H1 (cell line): ENCODE data around the gene TMED10.

Experiments
- CREB1 ChIP-seq: IDR thresholded peaks from 2 replicates; pipeline ENCODE4 v1.6.1; 2012; ENCODE audit warnings: inconsistent platforms
- POLR2A ChIP-seq, 2 experiments: IDR thresholded peaks; 1 replicate in 1 of 2; 2 replicates in 1 of 2; pipeline ENCODE4 v1.6.1; 2011; ENCODE audit warnings: low read depth in 2 of 2, low read length in 2 of 2, mild to moderate bottlenecking in 2 of 2; ENCODE audit errors: control extremely low read depth in 1 of 2
- POLR2AphosphoS5 ChIP-seq: IDR thresholded peaks from 2 replicates; pipeline ENCODE4 v1.6.1; 2011; ENCODE audit warnings: low read depth, low read length
- RFX5 ChIP-seq: IDR thresholded peaks from 2 replicates; pipeline ENCODE4 v1.6.1; 2011; ENCODE audit warnings: low read depth, low read length, improper control_type of control experiment, borderline replicate concordance
- RNF2 ChIP-seq: fragments of 200-900, 300-1000 bp; sonication (generic); IDR thresholded peaks from 2 replicates; pipeline ENCODE4 v1.7.1; 2016; ENCODE audit warnings: borderline replicate concordance, low read depth, mild to moderate bottlenecking, antibody characterized with exemption, low read length; ENCODE audit not compliant: poor library complexity, severe bottlenecking; ENCODE audit errors: missing control alignments
- SRF ChIP-seq: IDR thresholded peaks from 2 replicates; pipeline ENCODE4 v1.6.1; 2011; ENCODE audit warnings: mild to moderate bottlenecking, low read depth, low read length, moderate library complexity
- TAF1 ChIP-seq: IDR thresholded peaks from 2 replicates; pipeline ENCODE4 v1.6.1; 2011; ENCODE audit warnings: mild to moderate bottlenecking, low read depth, low read length
- TBP ChIP-seq: IDR thresholded peaks from 2 replicates; pipeline ENCODE4 v1.6.1; 2011; ENCODE audit warnings: low read depth, low read length, improper control_type of control experiment
- TF ChIP-seq, protein P1 (sequence below), 3 experiments: IDR thresholded peaks; 1 replicate in 2 of 3; 2 replicates in 1 of 3; pipeline versions ENCODE4 v1.5.1 to v1.6.1; 2011; ENCODE audit warnings: low read length in 3 of 3, mild to moderate bottlenecking in 3 of 3, inconsistent platforms in 2 of 3, low read depth in 1 of 3, moderate library complexity in 1 of 3; ENCODE audit not compliant: insufficient read depth in 1 of 3; ENCODE audit errors: control extremely low read depth in 1 of 3
- TF ChIP-seq, protein P2 (sequence below): IDR thresholded peaks from 2 replicates; pipeline ENCODE4 v1.6.1; 2012; ENCODE audit warnings: inconsistent platforms
- TF ChIP-seq, protein P3 (sequence below): IDR thresholded peaks from 2 replicates; pipeline ENCODE4 v1.6.1; 2012; ENCODE audit warnings: low read length, inconsistent platforms

DNA sequence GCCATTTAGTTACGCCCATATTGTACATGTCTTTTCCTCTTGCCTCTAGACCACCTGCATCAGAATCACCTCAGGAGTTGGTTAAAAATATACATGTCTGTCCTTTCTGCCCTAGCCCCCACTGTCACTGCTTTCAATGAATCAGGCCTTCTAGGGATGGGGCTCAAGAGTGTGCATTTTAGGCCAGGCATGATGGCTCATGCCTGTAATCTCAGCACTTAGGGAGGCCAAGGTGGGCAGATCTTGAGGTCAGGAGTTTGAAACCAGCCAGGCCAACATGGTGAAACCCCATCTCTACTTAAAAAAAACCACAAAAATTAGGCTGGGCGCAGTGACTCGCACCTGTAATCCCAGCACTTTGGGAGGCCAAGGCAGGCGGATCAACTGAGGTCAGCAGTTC lies 13.6 kb upstream of the TMED10 start:
- TF ChIP-seq, protein P1, sequence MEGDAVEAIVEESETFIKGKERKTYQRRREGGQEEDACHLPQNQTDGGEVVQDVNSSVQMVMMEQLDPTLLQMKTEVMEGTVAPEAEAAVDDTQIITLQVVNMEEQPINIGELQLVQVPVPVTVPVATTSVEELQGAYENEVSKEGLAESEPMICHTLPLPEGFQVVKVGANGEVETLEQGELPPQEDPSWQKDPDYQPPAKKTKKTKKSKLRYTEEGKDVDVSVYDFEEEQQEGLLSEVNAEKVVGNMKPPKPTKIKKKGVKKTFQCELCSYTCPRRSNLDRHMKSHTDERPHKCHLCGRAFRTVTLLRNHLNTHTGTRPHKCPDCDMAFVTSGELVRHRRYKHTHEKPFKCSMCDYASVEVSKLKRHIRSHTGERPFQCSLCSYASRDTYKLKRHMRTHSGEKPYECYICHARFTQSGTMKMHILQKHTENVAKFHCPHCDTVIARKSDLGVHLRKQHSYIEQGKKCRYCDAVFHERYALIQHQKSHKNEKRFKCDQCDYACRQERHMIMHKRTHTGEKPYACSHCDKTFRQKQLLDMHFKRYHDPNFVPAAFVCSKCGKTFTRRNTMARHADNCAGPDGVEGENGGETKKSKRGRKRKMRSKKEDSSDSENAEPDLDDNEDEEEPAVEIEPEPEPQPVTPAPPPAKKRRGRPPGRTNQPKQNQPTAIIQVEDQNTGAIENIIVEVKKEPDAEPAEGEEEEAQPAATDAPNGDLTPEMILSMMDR (IDR thresholded peaks at IDR 0.05; ENCODE audit: control extremely low read depth in 1 of 3, insufficient read depth in 1 of 3, low read depth in 1 of 3, low read length in 3 of 3), result no peak
- TF ChIP-seq CREB1 (no peak), SRF (no peak), POLR2A (IDR thresholded peaks at IDR 0.05; ENCODE audit: control extremely low read depth in 1 of 2, low read depth in 2 of 2, low read length in 2 of 2) (no peak), POLR2AphosphoS5 (no peak), TAF1 (no peak), RFX5 (no peak), RNF2 (no peak), TBP (no peak)
- TF ChIP-seq, protein P2, sequence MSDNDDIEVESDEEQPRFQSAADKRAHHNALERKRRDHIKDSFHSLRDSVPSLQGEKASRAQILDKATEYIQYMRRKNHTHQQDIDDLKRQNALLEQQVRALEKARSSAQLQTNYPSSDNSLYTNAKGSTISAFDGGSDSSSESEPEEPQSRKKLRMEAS, result no peak
- TF ChIP-seq, protein P3, sequence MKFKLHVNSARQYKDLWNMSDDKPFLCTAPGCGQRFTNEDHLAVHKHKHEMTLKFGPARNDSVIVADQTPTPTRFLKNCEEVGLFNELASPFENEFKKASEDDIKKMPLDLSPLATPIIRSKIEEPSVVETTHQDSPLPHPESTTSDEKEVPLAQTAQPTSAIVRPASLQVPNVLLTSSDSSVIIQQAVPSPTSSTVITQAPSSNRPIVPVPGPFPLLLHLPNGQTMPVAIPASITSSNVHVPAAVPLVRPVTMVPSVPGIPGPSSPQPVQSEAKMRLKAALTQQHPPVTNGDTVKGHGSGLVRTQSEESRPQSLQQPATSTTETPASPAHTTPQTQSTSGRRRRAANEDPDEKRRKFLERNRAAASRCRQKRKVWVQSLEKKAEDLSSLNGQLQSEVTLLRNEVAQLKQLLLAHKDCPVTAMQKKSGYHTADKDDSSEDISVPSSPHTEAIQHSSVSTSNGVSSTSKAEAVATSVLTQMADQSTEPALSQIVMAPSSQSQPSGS, result no peak
